GM18508 (cell line): ENCODE measurements around the gene PRKCE.

Experiments used
- ATAC-seq: cut with Tn5 transposase; IDR thresholded peaks from one replicate; pipeline ENCODE4 v1.9.1; 2021; ENCODE audit warnings: moderate number of reproducible peaks; ENCODE audit not compliant: insufficient read depth, unreplicated experiment

PRKCE gene

GRCh38 chr2:46076251-46076650 lies 424.8 kb downstream of the PRKCE start:
- no peak for ATAC-seq

GRCh38 chr2:46076875-46077274 lies 425.4 kb downstream of the PRKCE start:
- ATAC-seq = no peak

GRCh38 chr2:46077522-46078107 lies 426.1 kb downstream of the PRKCE start:
- no peak for ATAC-seq

- no peak for ATAC-seq
Observed at GRCh38 chr2:46079985-46080560, 428.6 kb downstream of the PRKCE start.

- no peak for ATAC-seq
Observed at GRCh38 chr2:46082531-46083485, 431.3 kb downstream of the PRKCE start.

- ATAC-seq = no peak
Observed at GRCh38 chr2:46086578-46087070, 435.1 kb downstream of the PRKCE start.

GRCh38 chr2:46087492-46087891 lies 436.0 kb downstream of the PRKCE start:
- no peak for ATAC-seq

GRCh38 chr2:46091004-46091403 lies 439.5 kb downstream of the PRKCE start:
- no peak for ATAC-seq

- ATAC-seq = no peak
Observed at GRCh38 chr2:46091961-46092667, 440.6 kb downstream of the PRKCE start.

GRCh38 chr2:46094689-46095088 lies 443.2 kb downstream of the PRKCE start:
- no peak for ATAC-seq

- no peak for ATAC-seq
Observed at GRCh38 chr2:46095830-46096229, 444.4 kb downstream of the PRKCE start.

GRCh38 chr2:46096260-46096659 lies 444.8 kb downstream of the PRKCE start:
- no peak for ATAC-seq

GRCh38 chr2:46097714-46098480 lies 446.4 kb downstream of the PRKCE start:
- ATAC-seq = no peak

- ATAC-seq = no peak
Observed at GRCh38 chr2:46098621-46099062, 447.2 kb downstream of the PRKCE start.

GRCh38 chr2:46101557-46102220 lies 450.2 kb downstream of the PRKCE start:
- ATAC-seq = no peak

- ATAC-seq = no peak
Observed at GRCh38 chr2:46106690-46107089, 455.2 kb downstream of the PRKCE start.

GRCh38 chr2:46114996-46115395 lies 463.5 kb downstream of the PRKCE start:
- no peak for ATAC-seq

- ATAC-seq = no peak
Observed at GRCh38 chr2:46116150-46116549, 464.7 kb downstream of the PRKCE start.

GRCh38 chr2:46116553-46116991 lies 465.1 kb downstream of the PRKCE start:
- ATAC-seq = no peak
